Measurements from ENCODE around the gene DISC1.

GRCh38 chr1:231684356-231685244 lies 58.0 kb downstream of the DISC1 start:
- no peak for TF ChIP-seq ZFP30 (CRISPR knock-in tag; IDR thresholded peaks at IDR 0.05)
- no peak for TF ChIP-seq POU6F1 (CRISPR knock-in tag; IDR thresholded peaks at IDR 0.05; ENCODE audit: borderline replicate concordance, low read depth)
- TF ChIP-seq ESRRG (CRISPR knock-in tag; IDR thresholded peaks at IDR 0.05) = no peak
- no peak for TF ChIP-seq PPARA (CRISPR knock-in tag; IDR thresholded peaks at IDR 0.05; ENCODE audit: borderline replicate concordance)
- no peak for TF ChIP-seq TOX (CRISPR knock-in tag; IDR thresholded peaks at IDR 0.05; ENCODE audit: borderline replicate concordance)
- TF ChIP-seq RARB (CRISPR knock-in tag; IDR thresholded peaks at IDR 0.05) = no peak
- no peak for TF ChIP-seq CREB5 (CRISPR knock-in tag; IDR thresholded peaks at IDR 0.05; ENCODE audit: low read depth)
- no peak for TF ChIP-seq ISL1 (CRISPR knock-in tag; IDR thresholded peaks at IDR 0.05)
- no peak for TF ChIP-seq PATZ1 (CRISPR knock-in tag; IDR thresholded peaks at IDR 0.05; ENCODE audit: borderline replicate concordance)
